Spinal cord (tissue), 10 donors: ENCODE data around the gene LCN10. TPM values are rescaled to one million over a fixed set of nuclear protein-coding genes. Genes with fewer than 3 reads are reported as not detected.
"Not testable (repeated sequence)": the region's sequence is repeated elsewhere in the genome, so short reads cannot be mapped to it uniquely, and the experiment has no call there.

ENCODE experiments used
- DNase-seq, 6 donors: peaks; one replicate each; pipeline versions ENCODE4 v3.0.0 to v3.0.0-alpha.2; 2013 to 2015; ENCODE audit warnings: low spot score in 6 of 6, low read depth in 4 of 6
- H3K27ac ChIP-seq: one replicate; pipeline ENCODE4 v1.5.1; 2013; ENCODE audit warnings: low read depth, low read length, control low read depth
- H3K27me3 ChIP-seq: one replicate; pipeline ENCODE4 v1.6.1; 2013; ENCODE audit warnings: low read length; ENCODE audit not compliant: control insufficient read depth, insufficient read depth
- H3K36me3 ChIP-seq: one replicate; pipeline ENCODE4 v1.6.1; 2013; ENCODE audit warnings: low read length; ENCODE audit not compliant: control insufficient read depth, insufficient read depth
- H3K4me1 ChIP-seq: one replicate; pipeline ENCODE4 v1.6.1; 2013; ENCODE audit warnings: low read length; ENCODE audit not compliant: control insufficient read depth, insufficient read depth
- H3K4me3 ChIP-seq: one replicate; pipeline ENCODE4 v1.5.1; 2013; ENCODE audit warnings: low read depth, low read length, control low read depth
- H3K9me3 ChIP-seq: one replicate; pipeline ENCODE4 v1.6.1; 2013; ENCODE audit warnings: low read length; ENCODE audit not compliant: control insufficient read depth, insufficient read depth
- WGBS: methylation state at CpG from one replicate; pipeline ENCODE4 v1.1.5; 2013; ENCODE audit warnings: missing lambda C conversion rate; ENCODE audit not compliant: insufficient coverage; 5-methylcytosine and 5-hydroxymethylcytosine counted together
- polyA plus RNA-seq, 2 donors: library from polyadenylated mRNA; unstranded; fragments of 120-200 nt; gene quantifications; one replicate each; pipeline ENCODE4 v1.2.1, GENCODE V29; 2013; ENCODE audit not compliant: insufficient read length in 2 of 2
- total RNA-seq, 2 donors: library from RNA; depleted of rRNA in 1 of 2; stranded (reverse); fragments of 120-200 nt in 1 of 2; fragments of >200 nt in 1 of 2; gene quantifications; one replicate each; pipeline versions ENCODE4 v1.2.3 to v1.2.4, GENCODE V29; 2013 to 2014
- donor health status: healthy.

LCN10 gene
- total and polyA plus RNA-seq, 4 donors = not detected

DNA sequence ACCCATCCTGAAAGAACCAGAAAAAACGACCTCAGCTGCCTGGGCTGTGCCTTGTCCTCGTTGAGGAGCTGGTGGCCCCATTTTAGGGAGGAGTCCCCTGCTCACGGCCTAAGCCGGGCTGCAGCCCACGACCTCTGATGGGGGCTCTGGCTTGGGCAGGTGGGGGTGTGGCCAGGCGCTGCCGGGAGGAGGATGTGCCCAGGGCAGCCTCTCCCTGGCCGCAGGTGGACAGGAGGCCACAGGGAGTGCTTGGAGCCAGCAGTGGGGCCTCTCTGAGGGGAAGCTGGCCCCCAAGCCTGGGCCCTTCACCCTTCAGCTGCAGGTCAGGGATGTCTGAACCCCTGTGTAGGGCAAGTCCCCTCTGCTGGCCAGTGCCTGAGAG lies 27.9 kb downstream of the LCN10 start:
- Histone ChIP-seq H3K27ac (no peak overlapping the region), H3K27me3 (no peaks in the 10 kb centered on the region), H3K9me3 (no peaks in the 10 kb centered on the region), H3K36me3 (peaks cover 63% of the 10 kb centered on the region), H3K4me3 (no peak overlapping the region), H3K4me1 (peaks cover 42% of the 10 kb centered on the region)
- WGBS = 59% methylated on average over 8 of the region's 8 CpGs
- no peak for DNase-seq

DNA sequence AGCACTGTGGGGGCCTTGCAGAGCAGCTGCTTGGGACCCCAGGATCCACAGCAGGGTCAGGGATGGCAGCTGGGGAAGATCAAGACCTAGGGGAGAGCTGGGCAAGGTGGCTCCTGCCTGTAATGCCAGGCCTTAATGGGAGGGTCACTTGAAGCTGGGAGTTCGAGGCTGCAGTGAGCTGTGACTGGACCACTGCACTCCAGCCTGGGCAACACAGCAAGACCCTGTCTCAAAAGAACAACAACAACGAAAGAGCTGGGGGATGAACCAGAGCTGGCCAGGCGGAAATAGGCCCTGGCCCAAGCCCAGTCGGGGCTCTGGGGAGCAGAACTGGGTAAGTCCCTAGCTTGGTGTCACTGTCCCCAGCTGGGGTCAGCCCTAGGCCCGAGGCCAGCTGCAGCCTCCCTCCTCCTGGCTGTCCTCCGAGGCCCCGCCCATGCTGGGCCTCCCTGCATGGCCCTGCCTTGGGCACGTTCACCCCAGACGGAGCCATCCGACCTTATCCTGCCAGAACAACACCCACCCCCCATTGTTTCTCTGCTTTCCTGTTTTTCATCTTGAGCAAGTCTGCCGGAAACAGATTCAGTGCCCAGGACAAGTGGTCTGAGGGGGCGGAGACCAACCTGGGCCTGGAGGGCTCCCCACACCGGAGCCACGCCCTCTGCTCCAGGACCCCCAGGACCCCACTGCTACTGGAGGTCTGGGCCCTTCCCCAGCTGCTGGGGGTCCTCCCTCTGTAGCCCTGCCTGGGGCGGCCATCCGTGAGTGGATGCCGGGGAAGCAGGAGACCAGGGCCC lies 28.4 kb downstream of the LCN10 start:
- no peaks in the 10 kb centered on the region for H3K9me3 ChIP-seq
- peaks cover 37% of the 10 kb centered on the region for H3K4me1 ChIP-seq
- H3K36me3 ChIP-seq = peaks cover 57% of the 10 kb centered on the region
- no peak overlapping the region for H3K27ac ChIP-seq
- WGBS = 78% methylated on average over 14 of the region's 17 CpGs
- H3K4me3 ChIP-seq = peak overlapping the region; percentile 62
- no peak for DNase-seq
- H3K27me3 ChIP-seq = no peaks in the 10 kb centered on the region

DNA sequence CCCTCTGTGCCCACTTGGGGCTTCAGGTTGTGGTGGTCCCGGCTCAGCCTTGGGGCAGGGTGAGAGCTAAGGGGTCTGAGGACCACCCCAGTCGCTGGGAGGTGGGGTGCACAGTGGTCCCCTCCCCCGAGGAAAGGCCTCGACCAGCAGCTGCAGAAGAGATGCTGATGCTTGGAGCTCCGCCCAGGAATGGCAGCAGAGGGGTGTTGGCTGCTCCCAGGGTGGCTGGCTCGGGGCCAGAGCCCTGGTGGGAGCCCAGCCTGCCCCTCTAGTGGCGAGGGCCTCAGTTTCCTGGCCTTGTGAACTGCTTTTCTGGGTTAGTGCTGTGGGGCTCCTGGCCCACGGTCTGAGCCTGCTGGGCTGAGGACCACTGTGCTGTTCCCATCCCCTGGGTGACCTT lies 29.2 kb downstream of the LCN10 start:
- 22% methylated on average over 8 of the region's 8 CpGs for WGBS
- H3K27ac ChIP-seq = peak overlapping the region; percentile 25
- H3K27me3 ChIP-seq = no peaks in the 10 kb centered on the region
- H3K4me1 ChIP-seq = peaks cover 32% of the 10 kb centered on the region
- H3K36me3 ChIP-seq = peaks cover 50% of the 10 kb centered on the region
- no peaks in the 10 kb centered on the region for H3K9me3 ChIP-seq
- H3K4me3 ChIP-seq = peak overlapping the region; percentile 62
- peak in 2 of 6 donors; percentile 32 to 72 for DNase-seq

DNA sequence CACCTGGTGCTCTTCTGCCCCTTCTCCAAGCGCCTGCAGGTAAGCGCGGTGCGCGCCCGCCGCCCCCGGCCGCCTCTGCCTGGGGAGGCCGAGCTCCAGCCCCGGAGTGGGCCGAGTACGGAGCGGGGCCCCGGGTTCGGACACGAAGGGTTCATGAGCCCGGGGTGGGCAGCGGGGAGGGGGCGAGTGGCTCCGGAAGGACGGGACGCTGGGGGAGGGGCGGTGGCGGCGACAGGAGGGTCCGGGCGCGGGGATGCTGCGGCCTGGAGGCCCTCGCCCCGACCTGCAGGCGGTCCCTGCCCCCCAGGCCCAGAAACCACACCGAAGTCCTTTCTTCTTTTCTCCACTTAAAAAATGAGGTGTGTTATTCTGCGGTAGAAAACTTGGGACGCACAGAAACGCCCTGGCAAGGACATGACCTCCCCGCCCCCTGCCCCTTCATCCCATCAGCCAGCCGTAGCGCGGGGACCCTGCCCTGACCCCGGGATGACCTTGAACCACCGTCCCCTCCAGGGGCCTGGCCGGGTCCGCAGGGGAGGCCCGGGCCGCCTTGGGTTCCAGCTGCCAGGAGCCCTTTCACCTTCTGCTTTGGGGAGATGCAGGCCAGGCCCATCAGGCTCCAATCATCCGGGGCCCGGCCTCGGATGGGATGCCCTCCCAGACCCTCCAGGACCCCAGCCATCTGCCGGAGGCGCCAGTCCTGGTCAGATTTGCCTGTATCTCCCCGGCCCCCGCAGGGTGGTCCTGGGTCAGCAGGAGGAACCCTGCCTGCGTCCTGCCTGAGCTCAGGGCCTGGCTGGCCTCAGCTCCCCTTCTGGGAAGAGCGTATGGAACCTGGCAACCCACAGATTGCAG lies 29.8 kb downstream of the LCN10 start:
- H3K4me1 ChIP-seq = peaks cover 32% of the 10 kb centered on the region
- peak overlapping the region; percentile 62 for H3K4me3 ChIP-seq
- 3% methylated on average over 46 of the region's 56 CpGs for WGBS
- H3K27me3 ChIP-seq = no peaks in the 10 kb centered on the region
- peak overlapping the region; percentile 25 for H3K27ac ChIP-seq
- no peaks in the 10 kb centered on the region for H3K9me3 ChIP-seq
- DNase-seq = peak in 2 of 6 donors; percentile 13 to 44
- peaks cover 44% of the 10 kb centered on the region for H3K36me3 ChIP-seq

DNA sequence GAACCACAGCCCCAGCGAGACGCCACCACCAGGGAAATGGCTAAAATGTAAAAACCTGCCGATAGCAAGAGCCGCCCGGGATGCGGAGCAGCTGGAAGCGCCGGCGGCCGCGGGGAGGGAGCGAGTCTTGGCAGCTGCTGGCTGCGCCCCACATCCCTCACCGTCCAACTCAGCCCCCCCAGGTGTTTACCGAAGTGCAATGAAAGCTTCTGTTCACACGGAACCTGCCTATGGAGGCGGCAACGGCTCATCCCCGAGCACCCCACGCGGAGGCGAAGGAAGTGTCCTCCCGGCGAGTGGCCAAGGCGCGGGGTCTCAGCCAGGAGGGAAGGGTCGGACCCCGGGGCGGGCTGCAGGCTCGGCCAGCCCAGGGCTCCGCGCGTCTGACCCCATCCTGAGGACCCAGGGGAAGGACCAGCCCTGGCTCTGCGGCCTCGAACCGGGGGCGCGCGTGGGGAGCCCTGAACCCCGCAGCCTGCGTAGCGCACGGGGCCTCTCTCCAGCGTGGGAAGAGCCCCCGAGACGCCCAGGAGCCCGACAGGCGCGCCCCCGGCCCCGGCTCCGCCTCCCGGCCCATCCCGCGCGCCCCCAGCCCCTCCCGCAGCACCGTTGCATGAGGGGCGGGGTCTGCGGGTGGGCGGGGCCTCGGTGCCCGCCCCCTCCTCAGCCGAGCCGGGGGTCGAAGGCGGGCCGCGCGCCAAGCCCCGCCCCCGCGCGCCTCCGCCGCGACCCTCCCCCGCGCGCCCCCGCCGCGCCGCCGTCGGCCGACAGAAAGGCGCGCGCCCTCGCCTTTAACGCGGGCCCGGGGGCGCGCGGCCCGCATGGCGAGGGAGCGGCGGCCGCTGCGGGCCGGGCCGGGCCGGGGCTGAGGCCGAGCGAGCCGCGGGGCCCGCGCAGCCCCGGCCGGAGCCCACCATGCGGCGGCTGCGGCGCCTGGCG lies 30.7 kb downstream of the LCN10 start, which contains the start of gene DIPK1B:
Gene DIPK1B (plus strand): TSS at position 822 of the 939 bp plus-strand sequence. CDS start 94 bp downstream, at position 916.
- H3K4me3 ChIP-seq = peak within 1 kb of the TSS; percentile 62
- under 1% methylated on average over 116 of the region's 119 CpGs for WGBS
- peaks cover 35% of the 10 kb centered on the region for H3K36me3 ChIP-seq
- H3K4me1 ChIP-seq = peaks cover 32% of the 10 kb centered on the region
- no peaks in the 10 kb centered on the region for H3K27me3 ChIP-seq
- H3K27ac ChIP-seq = peak within 1 kb of the TSS; percentile 25
- peak in 4 of 6 donors; percentile 64 to 92 (median 86) for DNase-seq
- no peaks in the 10 kb centered on the region for H3K9me3 ChIP-seq

DNA sequence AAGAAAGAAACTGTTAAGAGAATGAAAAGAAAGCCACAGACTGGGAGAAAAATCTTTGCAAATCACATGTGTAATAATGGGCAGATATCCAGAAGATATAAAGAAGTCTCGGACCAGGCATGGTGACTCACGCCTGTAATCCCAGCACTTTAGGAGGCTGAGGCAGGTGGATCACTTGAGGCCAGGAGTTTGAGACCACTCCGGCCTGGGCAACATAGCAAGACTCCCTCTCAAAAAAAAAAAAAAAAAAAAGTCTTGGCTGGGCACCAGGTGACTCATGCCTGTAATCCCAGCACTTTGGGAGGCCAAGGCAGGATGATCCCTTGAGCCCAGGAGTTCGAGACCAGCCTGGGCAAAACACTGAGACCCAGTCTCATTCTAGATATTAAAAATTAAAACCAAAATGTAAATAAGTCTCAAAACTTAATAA lies 31.5 kb downstream of the LCN10 start:
- DNase-seq, H3K27ac ChIP-seq: not testable (repeated sequence)

DNA sequence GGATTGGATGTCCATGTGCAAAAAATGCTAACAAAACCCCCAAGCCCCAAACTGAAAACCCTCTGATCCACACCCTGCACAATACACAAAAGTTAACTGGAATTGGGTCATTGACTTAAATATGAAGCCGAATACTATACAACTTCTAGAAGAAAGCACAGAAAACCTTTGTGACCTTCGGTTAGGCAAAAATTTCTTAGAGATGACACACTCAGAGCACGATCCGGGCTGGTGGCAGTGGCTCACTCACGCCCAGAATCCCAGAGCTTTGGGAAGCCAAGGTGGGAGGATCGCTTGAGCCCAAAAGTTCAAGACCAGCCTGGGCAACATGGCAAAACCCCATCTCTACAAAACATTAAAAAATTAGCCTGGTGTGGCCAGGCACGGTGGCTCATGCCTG lies 32.2 kb downstream of the LCN10 start:
- H3K4me1 ChIP-seq = peaks cover 32% of the 10 kb centered on the region
- no peaks in the 10 kb centered on the region for H3K9me3 ChIP-seq
- no peak for DNase-seq
- peaks cover 20% of the 10 kb centered on the region for H3K36me3 ChIP-seq
- no peak overlapping the region for H3K27ac ChIP-seq
- H3K4me3 ChIP-seq = no peak overlapping the region
- H3K27me3 ChIP-seq = no peaks in the 10 kb centered on the region
- 94% methylated on average over 7 of the region's 7 CpGs for WGBS

More for the DNA sequence above, 31.5 kb downstream of the LCN10 start:
- H3K4me1 ChIP-seq = peaks cover 32% of the 10 kb centered on the region
- H3K9me3 ChIP-seq, H3K4me3 ChIP-seq, H3K27me3 ChIP-seq: not testable (repeated sequence)
- peaks cover 27% of the 10 kb centered on the region for H3K36me3 ChIP-seq
- 80% methylated on average over 1 of the region's 4 CpGs for WGBS

DNA sequence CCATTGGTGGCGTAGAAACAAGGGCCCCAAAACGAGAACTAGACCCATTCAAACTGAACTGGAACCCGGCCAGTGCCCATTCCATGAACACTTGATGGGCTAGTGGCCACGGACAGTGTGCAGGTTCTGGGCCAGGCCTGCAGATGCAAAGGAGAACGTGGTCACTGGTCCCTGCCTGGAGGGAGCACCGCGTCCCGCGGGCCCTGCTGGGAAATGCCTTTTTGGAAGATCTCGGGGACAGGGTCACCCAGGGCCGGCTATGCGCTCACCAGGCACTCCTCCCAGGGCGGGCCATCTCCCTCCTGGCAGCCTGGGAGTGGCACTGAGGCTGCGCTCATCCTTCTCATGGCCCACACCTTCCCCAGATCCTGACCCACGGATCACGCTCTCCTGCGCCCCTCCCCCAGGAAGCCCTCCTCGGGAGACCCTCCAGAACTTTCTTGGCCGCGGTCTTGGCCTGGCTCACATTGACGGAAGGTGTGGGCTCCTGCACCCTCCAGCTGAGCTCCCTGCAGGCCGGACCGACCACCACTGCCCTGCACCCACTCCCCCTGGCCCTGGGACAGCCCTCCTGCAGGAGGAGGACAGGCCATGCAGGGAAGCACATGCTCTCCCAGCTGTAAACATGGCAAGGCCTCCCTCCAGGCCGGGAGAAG lies 33.2 kb downstream of the LCN10 start:
- peaks cover 25% of the 10 kb centered on the region for H3K4me1 ChIP-seq
- 88% methylated on average over 24 of the region's 24 CpGs for WGBS
- H3K27ac ChIP-seq = no peak overlapping the region
- H3K9me3 ChIP-seq = no peaks in the 10 kb centered on the region
- DNase-seq = no peak
- no peaks in the 10 kb centered on the region for H3K27me3 ChIP-seq
- peaks cover 12% of the 10 kb centered on the region for H3K36me3 ChIP-seq
- H3K4me3 ChIP-seq = no peak overlapping the region
